Activated CD4-positive, alpha-beta T cell treated with anti-CD3 and anti-CD28 coated beads for 48 hours (primary cell): ENCODE results near the gene APOL4.
A peak's percentile ranks its signal among the peaks of the same experiment; 100 is the strongest.
"Not testable (repeated sequence)": the region's sequence is repeated elsewhere in the genome, so short reads cannot be mapped to it uniquely, and the experiment has no call there.

Source experiments
- DNase-seq: peaks from one replicate; pipeline ENCODE4 v3.0.0-alpha.2; 2020

The APOL4 gene

GRCh38 chr22:36180928-36181327, 20.7 kb downstream of the APOL4 start:
- DNase-seq: no peak

GRCh38 chr22:36180038-36180880, 21.4 kb downstream of the APOL4 start:
- peak; percentile 91 for DNase-seq

GRCh38 chr22:36177160-36177559, 24.4 kb downstream of the APOL4 start:
- DNase-seq: no peak

- no peak for DNase-seq
Observed at GRCh38 chr22:36175892-36176291, 25.7 kb downstream of the APOL4 start.

GRCh38 chr22:36171941-36172340, 29.7 kb downstream of the APOL4 start:
- DNase-seq: no peak

- no peak for DNase-seq
Observed at GRCh38 chr22:36166518-36167220, 34.9 kb downstream of the APOL4 start.

- no peak for DNase-seq
Observed at GRCh38 chr22:36166086-36166485, 35.5 kb downstream of the APOL4 start.

- no peak for DNase-seq
Observed at GRCh38 chr22:36165141-36165540, 36.5 kb downstream of the APOL4 start.

- no peak for DNase-seq
Observed at GRCh38 chr22:36164621-36165020, 37.0 kb downstream of the APOL4 start.

GRCh38 chr22:36163497-36163896, 38.1 kb downstream of the APOL4 start:
- no peak for DNase-seq

GRCh38 chr22:36162127-36163034, 39.2 kb downstream of the APOL4 start:
- DNase-seq: no peak

GRCh38 chr22:36161793-36162126, 39.8 kb downstream of the APOL4 start:
- DNase-seq: not testable (repeated sequence)

GRCh38 chr22:36160499-36160942, 41.1 kb downstream of the APOL4 start, which contains the start of gene APOL3:
Gene APOL3, minus strand, starts transcription at chr22:36160755. Its CDS starts 11,700 bp downstream, at chr22:36149055.
- DNase-seq: peak; percentile 57

- DNase-seq: peak; percentile 87
Observed at GRCh38 chr22:36156515-36157419, 44.8 kb downstream of the APOL4 start.

GRCh38 chr22:36156119-36156514, 45.5 kb downstream of the APOL4 start:
- DNase-seq: no peak

GRCh38 chr22:36155702-36156101, 45.9 kb downstream of the APOL4 start:
- DNase-seq: no peak

GRCh38 chr22:36154423-36154945, 47.1 kb downstream of the APOL4 start:
- DNase-seq: no peak

GRCh38 chr22:36153501-36154422, 47.8 kb downstream of the APOL4 start:
- no peak for DNase-seq

GRCh38 chr22:36152821-36153220, 48.8 kb downstream of the APOL4 start:
- not testable (repeated sequence) for DNase-seq

GRCh38 chr22:36152088-36152487, 49.5 kb downstream of the APOL4 start:
- DNase-seq: no peak
